HG02885 (cell line): Measurements from ENCODE around the gene TPMT.
"Not testable (repeated sequence)": the region's sequence is repeated elsewhere in the genome, so short reads cannot be mapped to it uniquely, and the experiment has no call there.

ENCODE experiments used
- ATAC-seq: cut with Tn5 transposase; IDR thresholded peaks from one replicate; pipeline ENCODE4 v1.9.1; 2021; ENCODE audit warnings: mild to moderate bottlenecking; ENCODE audit not compliant: unreplicated experiment, poor library complexity

Gene TPMT

DNA sequence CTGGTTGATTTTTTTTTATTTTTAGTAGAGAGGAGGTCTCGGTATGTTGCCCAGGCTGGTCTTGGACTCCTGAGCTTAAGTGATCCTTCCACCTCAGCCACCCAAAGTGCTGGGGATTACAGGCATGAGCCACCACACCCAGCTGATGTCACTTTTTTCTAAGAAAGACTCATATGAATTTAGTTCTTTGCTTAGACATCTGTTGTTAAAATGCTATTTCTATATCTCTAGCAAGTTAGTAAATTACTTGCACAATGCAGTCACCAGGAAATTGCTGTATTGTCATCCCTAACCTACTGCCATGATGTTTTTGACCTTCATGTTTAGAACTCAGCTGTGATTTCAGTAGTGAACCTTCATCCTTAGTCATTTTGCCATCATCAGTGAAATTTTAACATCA, 6.0 kb upstream of the TPMT start:
- ATAC-seq: no peak

DNA sequence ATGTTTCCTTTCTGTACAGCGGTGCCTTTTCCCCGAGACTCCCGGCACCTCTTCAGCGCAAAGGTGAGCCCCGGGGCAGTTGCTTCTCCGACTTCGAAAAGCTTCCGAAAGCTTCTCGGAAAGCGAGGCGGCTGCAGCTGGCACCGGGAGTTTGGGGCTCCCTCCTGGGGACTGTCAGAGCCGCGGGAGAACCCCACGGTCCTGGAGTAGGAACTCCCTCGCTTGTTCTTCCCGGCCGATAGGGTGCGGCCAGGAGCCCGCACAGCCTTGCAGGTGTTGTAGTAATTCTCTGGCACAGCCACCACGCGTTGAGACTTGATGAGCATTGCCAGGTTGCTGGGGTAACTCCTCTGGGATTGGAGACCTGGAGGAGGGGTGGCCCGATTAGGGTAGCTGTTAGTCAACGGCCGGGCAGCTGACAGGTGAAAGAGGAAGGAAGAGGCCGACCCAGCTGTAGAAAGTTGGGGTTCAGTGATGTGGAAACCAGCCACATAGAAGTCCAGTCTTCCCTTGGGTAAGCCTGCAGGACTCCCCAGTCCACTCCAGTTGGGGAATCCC, 1.1 kb upstream of the TPMT start:
- peak; percentile 45 for ATAC-seq

- ATAC-seq: peak; percentile 88
Observed at GRCh38 chr6:18155150-18155863, 430 bp upstream of the TPMT start, which contains the start of gene KDM1B. Gene KDM1B, plus strand, starts transcription at chr6:18155422. Its CDS starts 4,474 bp downstream, at chr6:18159896.

- ATAC-seq: no peak
Observed at GRCh38 chr6:18153311-18153703, 1.6 kb downstream of the TPMT start.

DNA sequence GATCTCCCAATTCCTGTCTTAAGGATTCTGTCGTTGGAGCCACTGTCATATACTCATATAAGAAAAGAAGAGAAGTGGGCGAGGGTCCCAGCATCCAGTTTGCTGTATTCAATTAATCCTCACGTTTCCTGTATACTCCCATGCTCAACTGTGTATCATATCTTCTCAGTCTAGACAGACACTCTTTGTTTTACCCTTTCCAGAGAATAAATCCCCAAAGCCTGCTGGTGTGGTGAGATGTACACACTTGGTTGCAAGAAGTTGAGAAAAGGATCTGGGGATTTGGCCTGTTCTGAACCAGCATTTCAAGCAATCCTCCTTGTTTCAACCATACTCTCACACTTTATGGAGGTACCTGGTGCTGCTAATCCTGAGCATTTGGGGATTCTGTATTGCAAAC, 3.1 kb downstream of the TPMT start:
- no peak for ATAC-seq

DNA sequence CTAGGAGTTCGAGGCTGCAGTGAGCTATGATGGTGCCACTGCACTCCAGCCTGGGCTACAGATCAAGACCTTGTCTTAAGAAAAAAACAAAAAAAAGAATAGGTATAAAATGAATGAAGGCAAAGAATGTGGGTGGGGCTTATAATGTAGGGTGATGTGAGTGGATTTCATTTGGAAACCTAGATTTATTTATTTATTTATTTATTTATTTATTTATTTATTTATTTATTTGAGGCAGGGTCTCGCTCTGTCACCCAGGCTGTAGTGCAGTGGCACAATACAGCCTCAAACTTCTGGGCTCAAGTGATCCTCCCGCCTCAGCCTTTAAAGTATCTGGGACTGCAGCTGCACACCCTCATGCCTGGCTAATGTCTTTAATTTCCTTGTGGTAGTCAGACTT, 3.5 kb downstream of the TPMT start:
- not testable (repeated sequence) for ATAC-seq

DNA sequence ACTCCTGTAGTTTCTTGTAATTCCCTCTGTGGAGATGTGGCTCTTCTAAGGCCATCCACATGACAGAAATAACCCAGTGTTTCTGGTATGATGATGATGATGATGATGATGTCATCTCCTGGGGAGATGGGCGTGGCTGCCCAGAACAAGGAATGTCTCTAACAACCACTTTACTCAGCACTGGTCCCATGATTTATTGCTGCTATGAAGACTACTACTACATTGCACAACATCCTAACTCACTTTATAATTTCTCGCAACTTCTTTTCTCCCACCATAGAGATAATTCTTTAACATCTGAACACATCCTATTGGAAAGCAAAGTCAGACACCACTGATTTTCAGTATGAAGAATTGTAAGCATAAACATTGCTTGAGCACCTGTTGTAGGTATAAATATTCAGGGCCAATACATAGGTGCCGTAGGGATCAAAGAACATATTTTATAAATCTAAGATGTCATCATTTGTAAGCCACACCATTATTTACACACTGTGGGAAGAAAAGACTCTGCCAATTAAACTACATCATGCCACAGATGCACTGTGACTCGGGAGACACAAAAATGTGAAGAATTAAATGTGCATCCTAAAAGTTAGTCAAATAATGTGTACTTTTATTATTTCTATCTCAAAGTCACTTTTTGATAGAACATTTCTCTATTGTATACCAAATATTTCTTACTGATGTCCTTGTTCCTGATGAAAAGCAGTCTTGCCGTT, 6.4 kb downstream of the TPMT start:
- ATAC-seq: no peak

GRCh38 chr6:18147616-18148015, 7.3 kb downstream of the TPMT start:
- ATAC-seq: no peak

- ATAC-seq: no peak
Observed at GRCh38 chr6:18147160-18147559, 7.7 kb downstream of the TPMT start.

- ATAC-seq: no peak
Observed at GRCh38 chr6:18142591-18142861, 12.4 kb downstream of the TPMT start.

- no peak for ATAC-seq
Observed at GRCh38 chr6:18141805-18142590, 12.9 kb downstream of the TPMT start.

- no peak for ATAC-seq
Observed at GRCh38 chr6:18139935-18140621, 14.8 kb downstream of the TPMT start.

DNA sequence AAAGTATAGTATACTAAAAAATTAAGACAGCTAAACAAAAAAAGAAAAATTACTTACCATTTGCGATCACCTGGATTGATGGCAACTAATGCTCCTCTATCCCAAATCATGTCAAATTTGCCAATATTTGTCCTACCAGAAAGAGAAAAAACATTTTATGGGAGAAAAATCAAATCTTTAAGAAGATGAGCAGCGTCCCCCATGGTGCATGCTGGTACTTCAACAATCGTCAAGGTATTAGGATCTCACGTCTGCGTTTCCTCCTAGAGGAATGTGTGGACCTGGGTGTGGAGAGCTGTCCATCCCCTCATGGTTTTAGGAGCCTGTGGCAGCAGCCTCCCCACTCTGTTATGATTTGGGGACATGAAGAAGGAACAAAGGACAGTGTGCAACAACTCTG, 16.0 kb downstream of the TPMT start:
- ATAC-seq: no peak

GRCh38 chr6:18136260-18136659, 18.6 kb downstream of the TPMT start:
- ATAC-seq: no peak

DNA sequence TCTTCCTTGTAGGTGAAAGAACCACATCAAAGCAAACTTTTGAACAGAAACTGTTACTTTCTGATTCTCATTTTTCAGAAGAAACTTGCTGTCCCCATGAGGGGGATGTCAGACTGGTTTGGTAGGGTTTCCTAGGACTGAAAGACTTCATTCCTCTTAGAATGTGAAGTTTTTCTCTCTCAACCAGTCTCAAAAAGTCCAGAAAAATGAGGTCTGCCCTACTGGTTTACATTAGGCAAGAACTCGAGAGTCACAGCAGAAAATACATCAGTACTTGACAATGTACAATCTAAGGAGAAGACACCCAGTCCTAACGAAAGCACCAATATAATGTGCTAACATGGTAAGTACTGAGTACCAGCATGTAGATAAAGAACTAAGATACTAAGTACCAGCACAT, 19.7 kb downstream of the TPMT start:
- ATAC-seq: no peak

GRCh38 chr6:18132346-18132745, 22.5 kb downstream of the TPMT start:
- no peak for ATAC-seq

- ATAC-seq: no peak
Observed at GRCh38 chr6:18126121-18126520, 28.8 kb downstream of the TPMT start.

DNA sequence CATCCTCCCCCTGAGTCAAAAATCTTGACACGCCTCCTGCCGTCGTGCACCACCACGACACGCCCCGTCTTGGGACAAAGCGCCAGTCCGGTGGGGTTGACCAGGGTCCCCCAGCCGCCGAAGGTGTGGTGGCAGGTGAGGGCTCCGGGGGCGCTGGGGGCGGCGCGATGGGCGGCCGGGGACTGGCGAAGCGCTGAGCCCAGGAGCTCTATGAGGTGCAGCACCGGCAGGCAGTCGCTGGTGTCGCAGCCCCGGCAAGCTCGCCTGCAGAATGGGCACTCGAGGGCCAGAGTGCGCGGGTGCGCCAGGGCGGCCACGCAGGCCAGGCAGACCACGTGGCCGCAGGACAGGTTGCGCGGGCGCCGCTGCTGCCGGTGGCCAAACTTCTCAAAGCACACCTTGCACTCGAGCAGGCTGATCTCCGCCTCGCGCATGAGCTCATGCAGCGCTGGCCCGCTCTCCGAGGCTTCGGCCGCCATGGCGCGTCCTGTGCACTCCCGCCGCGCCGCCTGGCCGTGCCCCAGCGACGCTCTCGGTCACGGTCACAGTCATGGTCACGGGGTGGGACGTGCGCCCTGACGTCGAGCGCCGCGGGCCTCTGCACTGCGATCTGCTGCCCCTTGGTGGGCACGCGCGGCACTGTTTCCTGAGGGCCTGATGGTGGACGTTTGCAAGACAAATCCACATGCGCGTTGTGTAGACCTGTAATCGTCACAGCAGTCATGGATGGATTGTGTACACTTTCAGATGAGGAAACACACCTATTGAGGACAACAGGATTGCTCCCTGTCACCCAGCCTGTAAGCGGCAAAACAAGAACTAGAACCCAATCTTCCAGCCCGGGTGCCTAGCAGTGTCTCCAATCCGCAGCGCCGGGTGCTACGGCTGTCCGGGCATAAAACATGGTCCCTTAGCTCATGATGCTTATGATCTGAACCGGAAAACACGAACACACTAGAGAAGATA, 32.5 kb downstream of the TPMT start, which contains the start of gene NHLRC1:
TSS of gene NHLRC1 (minus strand) at position 550 of the 966 bp plus-strand sequence. CDS start at position 479, 71 bp downstream.
- ATAC-seq: peak; percentile 100

GRCh38 chr6:18121580-18122127, 33.2 kb downstream of the TPMT start:
- ATAC-seq: no peak
